ENCODE measurements around the gene PDE2A.

Gene PDE2A

DNA sequence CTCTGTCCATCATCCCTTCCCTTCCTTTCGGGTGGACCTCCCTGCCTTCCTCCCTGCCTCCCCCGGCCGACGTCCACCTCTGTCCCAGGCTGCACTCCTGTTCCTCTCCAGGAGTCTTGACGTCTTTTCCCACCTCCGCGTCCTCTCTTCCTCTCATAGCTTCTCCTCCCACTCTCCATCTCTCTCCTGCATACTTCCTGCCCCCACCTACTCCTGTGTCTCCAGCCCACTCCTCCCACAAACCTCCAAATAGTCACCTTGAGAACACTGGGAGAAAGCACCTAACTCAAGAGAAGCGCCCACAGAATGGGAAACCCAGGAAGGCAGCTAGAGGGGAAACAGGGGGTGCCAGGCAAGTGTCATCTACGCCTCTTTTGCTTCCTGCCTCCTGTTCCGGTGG lies 60.8 kb downstream of the PDE2A start:
- DNase-seq (ENCODE audit: low spot score) = no peak

GRCh38 chr11:72609476-72609875 lies 64.7 kb downstream of the PDE2A start:
- DNase-seq (ENCODE audit: low spot score) = no peak

- DNase-seq (ENCODE audit: low spot score) = peak; percentile 24
Observed at GRCh38 chr11:72609045-72609444, 65.2 kb downstream of the PDE2A start.

DNA sequence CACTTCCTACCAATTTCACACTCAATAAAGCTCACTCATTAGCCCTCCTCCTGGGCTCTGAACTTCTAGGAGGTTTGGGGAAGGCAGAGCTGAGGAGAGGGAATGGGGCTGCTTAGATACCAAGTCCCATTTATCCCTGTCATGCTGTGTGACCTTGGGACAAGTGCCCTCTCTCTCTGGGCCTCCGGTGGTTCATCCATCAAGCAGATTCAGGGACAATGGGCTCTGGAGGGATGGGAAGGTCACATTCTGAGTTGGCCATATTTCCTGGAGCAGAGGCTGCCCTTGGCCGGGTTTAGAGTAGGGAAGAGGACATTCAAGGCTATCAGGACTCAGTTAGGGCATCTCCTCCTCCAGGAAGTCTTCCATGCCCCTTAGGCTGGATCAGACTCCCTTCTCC lies 66.7 kb downstream of the PDE2A start:
- DNase-seq (ENCODE audit: low spot score) = no peak

DNA sequence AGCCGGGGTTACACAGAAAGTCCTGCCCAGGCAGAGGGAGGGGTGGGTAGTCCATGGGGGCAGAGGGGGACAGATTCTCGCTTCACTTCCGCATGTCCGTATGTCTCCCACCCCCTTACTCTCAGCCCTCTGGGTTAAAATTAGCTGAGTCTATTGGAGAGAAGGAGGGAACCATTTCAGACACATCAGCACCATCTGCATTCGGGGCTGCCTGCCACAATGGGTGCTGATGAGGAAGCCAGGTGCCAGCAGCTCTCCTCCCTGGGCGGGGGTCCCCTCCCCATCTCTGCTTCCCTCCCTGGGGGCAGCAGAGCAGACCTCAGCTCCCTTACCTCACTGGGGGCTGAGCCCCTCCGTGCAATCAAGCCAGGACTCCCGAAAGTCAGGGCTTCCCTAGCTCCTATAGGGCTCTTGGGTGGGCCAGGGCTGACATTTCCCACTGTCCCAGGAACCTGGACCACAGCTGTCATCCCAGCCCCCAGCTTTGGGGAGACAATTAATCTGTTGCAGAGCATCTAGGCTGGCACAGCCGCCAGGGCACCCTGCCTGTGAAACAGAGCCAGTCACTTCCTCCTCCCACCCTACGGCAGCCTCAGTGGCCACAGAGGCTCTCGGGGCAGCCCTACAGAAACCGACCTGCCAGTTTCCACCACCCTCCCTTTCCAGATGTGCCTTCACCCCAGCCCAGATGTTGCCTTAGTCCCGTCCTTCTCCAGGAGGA lies 67.3 kb downstream of the PDE2A start:
- no peak for DNase-seq (ENCODE audit: low spot score)

- DNase-seq (ENCODE audit: low spot score) = no peak
Observed at GRCh38 chr11:72605973-72606747, 68.1 kb downstream of the PDE2A start.

DNA sequence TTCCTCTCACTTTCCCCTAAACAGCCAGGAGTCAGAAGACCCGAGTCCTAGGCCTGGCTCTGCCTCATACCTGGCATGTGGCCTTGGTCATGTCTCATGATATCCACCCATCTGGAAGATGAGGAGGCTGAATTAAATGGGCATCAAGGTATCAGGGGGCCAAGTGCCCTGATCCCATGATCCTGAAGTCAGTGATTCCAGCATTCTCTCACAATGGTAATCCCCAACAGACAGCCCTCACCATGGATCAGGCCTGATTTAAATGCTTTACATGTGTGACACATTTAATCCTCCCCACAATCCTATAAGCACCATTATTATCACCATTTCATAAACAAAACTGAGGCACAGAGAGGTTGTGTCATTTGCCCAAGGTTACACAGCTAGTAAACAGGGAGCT lies 70.0 kb downstream of the PDE2A start:
- DNase-seq (ENCODE audit: low spot score) = no peak

- DNase-seq (ENCODE audit: low spot score) = no peak
Observed at GRCh38 chr11:72602250-72602904, 71.8 kb downstream of the PDE2A start.

DNA sequence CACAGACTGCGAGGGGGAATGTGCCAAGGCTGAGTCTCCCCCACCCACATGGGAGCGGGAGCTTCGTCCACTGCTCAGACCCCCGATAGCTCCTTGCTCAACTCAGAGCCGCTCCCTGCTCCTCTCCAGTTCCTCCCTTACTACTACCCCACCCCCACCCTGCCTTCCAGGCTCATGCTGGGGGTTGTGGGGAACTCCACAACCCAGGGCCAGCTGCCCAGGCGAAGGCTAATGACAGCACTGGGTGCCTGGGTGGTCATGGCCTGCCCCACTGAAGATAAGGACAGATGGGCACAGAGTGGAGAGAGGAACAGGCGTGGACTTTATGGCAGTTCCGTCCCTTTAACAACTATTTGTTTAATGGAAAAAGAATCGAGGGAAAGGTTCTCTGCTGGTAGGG lies 73.7 kb downstream of the PDE2A start:
- no peak for DNase-seq (ENCODE audit: low spot score)

- no peak for DNase-seq (ENCODE audit: low spot score)
Observed at GRCh38 chr11:72599325-72600117, 74.7 kb downstream of the PDE2A start.

GRCh38 chr11:72598906-72599305 lies 75.3 kb downstream of the PDE2A start:
- DNase-seq (ENCODE audit: low spot score) = no peak

DNA sequence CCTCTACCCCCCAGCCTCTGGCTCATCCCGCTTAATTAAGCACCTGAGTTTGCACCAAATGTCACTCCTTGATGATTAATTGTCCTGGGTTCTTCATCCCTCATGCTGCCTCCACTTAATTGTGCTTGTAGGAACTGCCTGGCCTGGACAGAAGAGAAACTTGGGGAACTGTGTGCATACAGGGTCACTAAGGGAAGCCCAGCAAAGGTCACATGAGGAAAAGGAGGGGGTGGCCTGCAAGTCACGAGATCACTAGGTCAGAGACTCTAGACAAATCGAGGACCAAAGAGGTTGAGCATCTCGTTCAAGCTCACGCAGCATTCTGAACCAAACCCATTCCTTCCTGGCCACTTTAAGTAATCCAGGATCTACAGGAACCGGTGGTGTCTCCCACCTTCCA lies 75.8 kb downstream of the PDE2A start:
- DNase-seq (ENCODE audit: low spot score) = no peak

DNA sequence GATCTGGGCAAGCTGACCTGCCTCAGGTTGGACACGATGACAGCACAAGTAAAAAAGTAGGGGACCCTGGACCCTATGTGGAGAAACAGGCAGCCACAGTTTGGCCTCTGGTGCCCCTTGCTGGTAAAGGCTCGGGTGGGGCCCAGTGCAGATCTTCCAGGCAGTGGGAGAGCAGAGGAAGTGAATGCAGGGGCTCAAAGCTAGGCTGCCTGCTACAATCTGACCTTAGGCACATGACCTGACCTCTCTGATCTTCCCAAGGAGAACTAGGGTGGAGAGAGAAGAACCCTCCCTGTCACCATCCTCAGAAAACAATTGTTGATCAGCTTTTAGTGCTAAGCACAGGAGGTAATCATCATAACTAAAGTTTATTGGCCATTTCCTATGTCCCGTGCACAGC lies 76.5 kb downstream of the PDE2A start:
- no peak for DNase-seq (ENCODE audit: low spot score)

GRCh38 chr11:72595292-72595684 lies 78.9 kb downstream of the PDE2A start:
- DNase-seq (ENCODE audit: low spot score) = no peak

DNA sequence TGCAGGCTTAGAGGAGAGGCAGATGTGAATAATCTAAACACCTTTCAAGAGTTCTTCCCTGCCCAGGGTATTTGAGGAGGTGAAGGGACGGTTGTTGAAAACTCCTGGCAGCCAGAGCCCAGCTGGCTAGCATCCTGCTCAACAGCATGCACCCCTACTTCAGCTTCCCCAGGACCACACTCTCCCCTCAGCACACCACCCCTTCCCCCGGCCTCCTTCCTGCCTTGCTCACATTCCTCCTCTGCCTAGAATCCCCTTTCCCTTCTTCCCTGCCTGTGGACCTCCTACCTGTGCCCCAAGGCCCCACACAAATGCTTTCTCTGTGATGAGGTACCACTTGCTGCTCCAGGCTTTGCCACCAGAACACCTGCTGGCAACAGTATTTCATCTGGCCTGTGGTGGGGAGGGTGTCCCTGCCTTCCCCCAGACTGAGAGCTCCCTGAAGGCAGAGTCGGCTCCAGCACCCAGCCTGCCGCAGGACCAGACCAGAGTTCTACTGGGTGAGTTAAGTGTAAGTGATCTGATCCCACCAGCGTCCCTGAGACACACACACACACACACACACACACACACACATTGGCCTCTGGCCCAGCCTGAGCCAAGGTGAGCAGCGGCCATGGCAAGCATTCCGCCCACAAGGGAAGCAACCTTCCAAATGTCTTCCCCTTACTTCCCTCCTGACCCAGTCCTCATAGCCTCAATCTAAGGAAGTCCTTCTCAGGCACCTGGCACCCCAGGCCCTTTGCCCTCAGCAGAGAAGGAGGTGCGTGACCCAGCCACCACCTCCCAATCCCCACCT lies 79.5 kb downstream of the PDE2A start:
- DNase-seq (ENCODE audit: low spot score) = no peak

DNA sequence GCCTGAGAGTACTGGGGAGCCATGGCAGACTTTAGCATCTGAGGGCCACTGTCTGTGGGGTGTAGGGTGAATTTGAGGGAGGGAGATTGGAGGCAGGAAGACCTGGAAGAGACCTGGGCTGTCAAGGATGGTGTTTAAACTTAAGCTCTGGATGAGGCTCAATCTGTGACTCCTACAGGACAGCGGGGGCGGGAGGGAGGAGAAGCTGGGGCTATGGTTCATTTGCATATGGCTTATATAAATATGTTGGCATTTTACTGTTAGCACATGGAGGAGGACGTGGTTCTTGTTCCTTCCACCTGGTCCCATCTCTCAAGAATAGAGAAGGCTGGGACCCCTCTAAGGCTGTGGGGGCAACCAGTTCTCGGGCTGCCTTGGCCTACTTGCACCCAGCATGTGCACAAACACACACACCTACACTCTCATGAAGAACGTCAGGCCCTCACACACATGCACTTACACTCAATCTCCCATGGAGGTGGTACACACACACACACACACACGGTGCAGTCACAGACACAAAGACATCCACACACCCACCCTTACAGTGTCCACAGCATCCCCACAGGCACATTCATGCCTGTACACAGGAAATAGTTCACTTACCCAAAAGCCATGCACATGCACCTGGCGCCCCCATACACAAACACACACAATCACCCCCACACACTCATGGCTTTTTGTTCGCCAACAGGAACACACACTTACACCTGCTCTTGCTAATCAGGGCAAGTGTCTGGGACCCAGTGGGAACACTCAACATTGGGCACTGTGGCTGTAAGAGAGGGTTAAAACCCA lies 81.3 kb downstream of the PDE2A start:
- DNase-seq (ENCODE audit: low spot score) = no peak

DNA sequence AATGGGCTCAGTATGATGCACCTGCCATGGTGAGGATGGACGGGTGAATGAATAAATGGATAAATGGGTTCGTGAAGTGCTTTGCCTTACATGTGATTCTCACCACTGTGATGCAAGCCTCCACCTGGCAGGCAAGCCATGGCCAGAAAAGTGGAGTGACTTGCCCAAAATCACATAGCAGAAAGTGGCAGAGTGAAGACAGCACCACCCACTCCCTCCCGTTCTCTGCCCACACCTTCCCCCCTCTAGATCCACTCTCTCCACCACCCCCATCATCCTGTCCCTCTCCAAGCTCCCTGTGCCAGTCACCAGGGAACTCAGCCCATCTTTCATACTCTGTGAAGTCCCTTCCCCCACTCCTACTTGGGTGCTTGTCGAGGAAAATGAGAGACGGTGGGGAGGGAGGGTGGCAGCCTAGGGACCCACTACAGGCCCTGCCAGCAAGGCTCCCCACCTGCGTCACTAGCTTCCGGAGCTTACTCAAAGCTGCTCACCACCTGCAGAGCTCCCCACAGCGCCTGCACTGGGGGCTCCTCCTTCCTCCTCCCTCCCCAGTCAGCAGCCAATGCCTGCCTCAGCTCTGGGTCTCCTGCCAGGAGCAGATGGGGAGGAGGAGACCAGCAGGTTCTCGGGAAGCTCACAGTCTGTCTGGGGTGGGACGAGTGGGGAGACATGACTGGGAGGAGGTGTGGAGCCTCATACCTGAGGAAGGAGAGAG lies 82.3 kb downstream of the PDE2A start:
- DNase-seq (ENCODE audit: low spot score) = peak; percentile 55

GRCh38 chr11:72591023-72591422 lies 83.2 kb downstream of the PDE2A start:
- no peak for DNase-seq (ENCODE audit: low spot score)

DNA sequence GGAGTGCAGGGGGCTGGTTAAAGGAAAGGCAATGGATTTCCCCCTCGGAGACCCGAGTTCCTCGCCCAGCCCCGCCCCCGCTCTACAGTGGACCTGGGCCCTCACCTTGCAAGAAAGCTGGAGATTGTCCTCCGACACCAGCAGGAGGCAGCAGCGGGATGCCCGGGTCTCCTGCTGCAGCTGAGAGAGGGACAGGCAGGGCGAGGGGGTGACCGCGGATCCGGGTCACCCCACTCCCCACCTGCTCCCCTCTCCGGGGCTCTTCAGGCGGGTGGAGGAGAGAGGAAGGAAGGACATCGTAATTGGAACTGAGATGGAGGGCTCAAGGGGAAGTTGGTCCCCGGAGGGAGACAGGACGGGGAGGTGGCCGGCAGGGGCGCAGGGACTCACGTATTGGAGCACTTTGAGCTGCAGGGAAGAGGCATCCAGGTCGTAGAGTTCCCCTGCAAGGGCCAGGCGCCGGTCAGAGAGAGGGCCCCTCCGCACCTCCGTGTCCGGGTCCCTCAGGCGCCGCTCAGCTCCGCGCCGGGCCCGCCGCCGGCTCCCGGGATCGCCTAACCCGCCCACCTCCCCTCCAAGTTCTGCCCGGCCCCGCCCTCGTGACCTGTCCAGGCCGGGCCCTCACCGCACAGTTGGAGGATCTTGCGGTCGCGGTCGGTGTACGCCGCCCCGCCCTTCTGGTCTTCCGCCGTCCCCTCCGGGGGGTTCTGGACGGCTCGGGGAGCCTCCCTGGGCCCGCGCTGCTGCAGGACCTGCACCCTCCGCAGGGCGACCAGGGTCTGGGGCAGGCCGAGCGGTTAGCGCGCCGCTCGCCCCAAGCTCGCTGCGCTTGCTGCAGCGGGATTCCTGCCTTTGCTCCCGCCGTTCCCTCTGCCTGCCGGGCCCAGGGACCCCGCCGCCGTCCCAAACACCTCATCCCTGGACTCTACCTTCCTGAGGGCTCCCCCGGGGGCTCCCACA lies 84.1 kb downstream of the PDE2A start:
- peak; percentile 34 for DNase-seq (ENCODE audit: low spot score)
